ENCODE measurements around the gene OGN.

Gene OGN

GRCh38 chr9:92402826-92403745 lies 1.3 kb downstream of the OGN start:
- DNase-seq = no peak

GRCh38 chr9:92402360-92402759 lies 2.0 kb downstream of the OGN start:
- DNase-seq = no peak

GRCh38 chr9:92397853-92398252 lies 6.5 kb downstream of the OGN start:
- DNase-seq = no peak

GRCh38 chr9:92395617-92396016 lies 8.8 kb downstream of the OGN start:
- DNase-seq = no peak

GRCh38 chr9:92393686-92394085 lies 10.7 kb downstream of the OGN start:
- no peak for DNase-seq

- DNase-seq = no peak
Observed at GRCh38 chr9:92392690-92393089, 11.7 kb downstream of the OGN start.

GRCh38 chr9:92385953-92386352 lies 18.4 kb downstream of the OGN start:
- no peak for DNase-seq

- DNase-seq = no peak
Observed at GRCh38 chr9:92385477-92385876, 18.9 kb downstream of the OGN start.

GRCh38 chr9:92385001-92385400 lies 19.4 kb downstream of the OGN start:
- DNase-seq = no peak

GRCh38 chr9:92384375-92384774 lies 20.0 kb downstream of the OGN start:
- DNase-seq = no peak

GRCh38 chr9:92381775-92382174 lies 22.6 kb downstream of the OGN start:
- DNase-seq = no peak

- DNase-seq = no peak
Observed at GRCh38 chr9:92380603-92381002, 23.8 kb downstream of the OGN start.

- no peak for DNase-seq
Observed at GRCh38 chr9:92378865-92379560, 25.4 kb downstream of the OGN start.

- no peak for DNase-seq
Observed at GRCh38 chr9:92377876-92378275, 26.5 kb downstream of the OGN start.

- no peak for DNase-seq
Observed at GRCh38 chr9:92373167-92373566, 31.2 kb downstream of the OGN start.

- DNase-seq = no peak
Observed at GRCh38 chr9:92369075-92369474, 35.3 kb downstream of the OGN start.

GRCh38 chr9:92360083-92360482 lies 44.3 kb downstream of the OGN start:
- no peak for DNase-seq

- no peak for DNase-seq
Observed at GRCh38 chr9:92359394-92359995, 44.9 kb downstream of the OGN start.

GRCh38 chr9:92353051-92353450 lies 51.3 kb downstream of the OGN start:
- no peak for DNase-seq

- DNase-seq = no peak
Observed at GRCh38 chr9:92350740-92351133, 53.6 kb downstream of the OGN start.

GRCh38 chr9:92349771-92350739 lies 54.3 kb downstream of the OGN start:
- DNase-seq = no peak

GRCh38 chr9:92345582-92345981 lies 58.8 kb downstream of the OGN start:
- DNase-seq = no peak
